Neutrophil (primary cell): ENCODE data around the gene USO1.

Source experiments
- H3K27ac ChIP-seq: fragments of 200-600 bp; sonication (generic); 2 replicates; pipeline ENCODE4 v1.5.1; 2016; ENCODE audit warnings: mild to moderate bottlenecking, moderate library complexity
- H3K27me3 ChIP-seq: fragments of 200-600 bp; sonication (generic); 2 replicates; pipeline ENCODE4 v1.6.0; 2016; ENCODE audit warnings: mild to moderate bottlenecking
- H3K36me3 ChIP-seq: fragments of 200-600 bp; sonication (generic); 2 replicates; pipeline ENCODE4 v1.5.1; 2017
- H3K4me1 ChIP-seq, 2 experiments: fragments of 200-600 bp in 1 of 2; sonication (generic) in 1 of 2; 1 replicate in 1 of 2; 2 replicates in 1 of 2; pipeline versions ENCODE4 v1.5.1 to v1.6.1; 2013 to 2016; ENCODE audit warnings: low read depth in 1 of 2, low read length in 1 of 2, mild to moderate bottlenecking in 1 of 2, moderate library complexity in 1 of 2; ENCODE audit not compliant: control insufficient read depth in 1 of 2, insufficient read depth in 1 of 2
- H3K4me3 ChIP-seq, 2 experiments: fragments of 200-600 bp in 1 of 2; sonication (generic) in 1 of 2; 1 replicate in 1 of 2; 2 replicates in 1 of 2; pipeline ENCODE4 v1.5.1; 2013 to 2016; ENCODE audit warnings: low read depth in 1 of 2, low read length in 1 of 2, mild to moderate bottlenecking in 1 of 2, moderate library complexity in 1 of 2
- H3K9me3 ChIP-seq: fragments of 200-600 bp; sonication (generic); 2 replicates; pipeline ENCODE4 v1.5.1; 2016
- CTCF ChIP-seq: fragments of 200-600 bp; sonication (generic); IDR thresholded peaks from 2 replicates; pipeline ENCODE4 v1.5.1; 2016; ENCODE audit warnings: antibody characterized with exemption

USO1 gene

DNA sequence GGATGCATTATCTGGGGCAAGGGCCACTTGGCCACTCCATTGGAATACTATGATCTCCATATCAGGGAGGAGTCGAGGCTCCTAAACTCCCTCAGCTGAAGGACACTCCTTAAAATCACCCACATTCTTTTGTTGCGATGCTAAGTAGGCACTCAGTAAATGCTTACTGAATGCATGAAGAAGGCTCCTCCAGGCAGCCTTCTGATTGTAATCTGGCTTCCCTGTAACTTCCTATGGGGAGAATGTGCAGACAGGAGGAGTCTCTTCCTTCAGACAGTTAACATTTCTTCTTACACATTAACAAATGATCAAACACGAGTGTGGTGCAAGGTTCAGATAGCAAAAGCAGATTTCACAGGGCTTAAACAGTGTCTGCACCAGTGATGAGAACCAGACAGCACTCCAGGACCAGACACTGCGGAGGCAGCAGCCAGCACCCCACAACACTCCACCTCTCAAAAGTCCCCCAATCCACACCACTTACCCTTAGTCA is 21.4 kb upstream of the USO1 start:
- Histone ChIP-seq H3K36me3 (no peaks in the 10 kb centered on the region), H3K27me3 (no peaks in the 10 kb centered on the region), H3K9me3 (no peaks in the 10 kb centered on the region), H3K4me3 (no peak overlapping the region), H3K4me1 (peaks cover 9 to 11% of the 10 kb centered on the region in 2 experiments), H3K27ac (no peak overlapping the region)
- no peak for TF ChIP-seq CTCF

GRCh38 chr4:75705198-75705977 is 19.0 kb upstream of the USO1 start:
- Histone ChIP-seq H3K4me3 (no peak overlapping the region), H3K36me3 (no peaks in the 10 kb centered on the region), H3K27me3 (no peaks in the 10 kb centered on the region), H3K9me3 (no peaks in the 10 kb centered on the region), H3K27ac (no peak overlapping the region), H3K4me1 (no peaks in the 10 kb centered on the region)
- no peak for TF ChIP-seq CTCF

DNA sequence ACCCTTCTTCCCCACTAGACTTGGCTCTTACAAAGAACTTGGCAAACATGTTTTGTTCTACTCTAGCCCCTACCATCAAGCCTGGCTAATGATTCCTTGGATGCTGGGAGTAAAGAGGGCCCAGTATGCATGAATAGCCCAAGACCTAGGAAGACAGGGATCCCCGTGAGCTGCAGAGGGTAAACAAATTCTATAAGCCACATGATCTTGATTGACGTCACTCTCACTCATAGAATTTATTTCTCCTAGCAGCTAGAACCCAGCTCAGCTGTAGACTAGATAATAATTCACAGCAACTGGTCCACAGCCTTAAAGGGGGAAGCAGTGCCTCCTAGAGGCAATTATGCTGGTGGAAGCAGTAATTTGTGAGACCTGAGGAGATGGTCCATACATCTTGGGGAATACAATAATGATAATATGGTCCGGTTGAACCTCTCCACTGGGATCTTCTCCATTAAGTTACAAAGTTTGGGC is 16.1 kb upstream of the USO1 start:
- Histone ChIP-seq H3K27me3 (no peaks in the 10 kb centered on the region), H3K36me3 (no peaks in the 10 kb centered on the region), H3K4me1 (no peaks in the 10 kb centered on the region), H3K4me3 (no peak overlapping the region), H3K27ac (no peak overlapping the region), H3K9me3 (no peaks in the 10 kb centered on the region)
- TF ChIP-seq CTCF = no peak

DNA sequence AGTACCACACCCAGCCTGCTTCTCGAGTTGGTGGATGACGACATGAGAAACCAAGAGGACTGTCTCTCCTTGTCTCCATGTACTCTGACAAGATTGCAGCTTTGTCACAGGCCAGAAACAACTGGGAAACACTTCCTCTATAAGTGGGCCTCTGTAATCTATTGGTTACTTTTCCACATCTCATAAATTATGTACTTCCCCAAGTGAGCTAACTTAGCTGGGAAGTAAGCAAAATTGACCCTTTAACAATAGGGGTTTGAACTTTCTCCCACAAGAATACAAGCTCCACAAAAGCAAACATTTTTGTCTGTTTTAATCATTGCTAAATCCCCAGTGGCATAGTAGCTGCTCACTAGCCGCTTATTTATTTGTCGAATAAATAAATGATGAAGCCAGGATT is 14.1 kb upstream of the USO1 start:
- Histone ChIP-seq H3K4me1 (no peaks in the 10 kb centered on the region), H3K27me3 (no peaks in the 10 kb centered on the region), H3K27ac (no peak overlapping the region), H3K36me3 (no peaks in the 10 kb centered on the region), H3K4me3 (no peak overlapping the region), H3K9me3 (no peaks in the 10 kb centered on the region)
- no peak for TF ChIP-seq CTCF

DNA sequence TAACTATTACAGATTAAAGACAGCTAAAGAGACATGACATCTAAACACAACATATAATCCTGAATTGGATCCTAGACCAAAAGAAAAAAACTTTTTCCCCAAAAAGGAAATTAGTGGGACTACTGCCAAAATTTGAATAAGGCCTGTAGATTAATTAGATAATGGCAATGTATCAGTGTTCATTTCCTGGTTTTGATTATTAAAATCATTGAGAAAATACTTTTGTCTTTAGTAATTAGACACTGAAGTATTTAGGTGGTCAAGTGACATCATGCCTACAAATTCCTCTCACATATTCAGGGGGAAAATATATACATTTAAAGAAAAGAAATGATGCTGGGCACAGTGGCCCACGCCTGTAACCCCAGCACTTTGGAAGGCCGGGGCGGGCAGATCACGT is 10.4 kb upstream of the USO1 start:
- Histone ChIP-seq H3K4me1 (no peaks in the 10 kb centered on the region), H3K9me3 (no peaks in the 10 kb centered on the region), H3K27me3 (no peaks in the 10 kb centered on the region), H3K36me3 (no peaks in the 10 kb centered on the region), H3K4me3 (no peak overlapping the region), H3K27ac (no peak overlapping the region)
- no peak for TF ChIP-seq CTCF
